HepG2 (cell line): ENCODE measurements around the gene NEK6. TPM values are rescaled to one million over a fixed set of nuclear protein-coding genes. Genes with fewer than 3 reads are reported as not detected.

Experiments used
- ATF7-NPFF ChIP-seq: sonication (generic); formaldehyde crosslinking; IDR thresholded peaks from 2 replicates; pipeline ENCODE4 v1.8.1; 2023; ENCODE audit warnings: mild to moderate bottlenecking, low read depth, missing genetic modification reagents, moderate library complexity
- CBX5 ChIP-seq: sonication (generic); formaldehyde crosslinking; IDR thresholded peaks from 2 replicates; pipeline ENCODE4 v1.4.0; 2020; ENCODE audit warnings: missing genetic modification reagents, borderline replicate concordance
- CHD2 ChIP-seq: IDR thresholded peaks from 2 replicates; pipeline ENCODE4 v1.6.1; 2011; ENCODE audit warnings: low read depth, low read length, improper control_type of control experiment
- GPN1 ChIP-seq: sonication (generic); formaldehyde crosslinking; IDR thresholded peaks from 2 replicates; pipeline ENCODE4 v1.5.1; 2020; ENCODE audit warnings: missing genetic modification reagents, borderline replicate concordance
- PAF1 ChIP-seq: IDR thresholded peaks from 2 replicates; pipeline ENCODE4 v1.6.1; 2016; ENCODE audit warnings: missing genetic modification reagents, missing compliant biosample characterization
- PLRG1 ChIP-seq: fragments of 450-650 bp; conservative IDR thresholded peaks from 2 replicates; pipeline ENCODE4 v1.6.1; 2016
- RNF2 ChIP-seq: fragments of 450-650 bp; conservative IDR thresholded peaks from 2 replicates; pipeline ENCODE4 v1.6.1; 2016; ENCODE audit warnings: low read depth
- TBP ChIP-seq: sonication (generic); formaldehyde crosslinking; IDR thresholded peaks from 2 replicates; pipeline ENCODE4 v1.5.0; 2020; ENCODE audit warnings: missing genetic modification reagents
- TRIM24 ChIP-seq: sonication (generic); formaldehyde crosslinking; IDR thresholded peaks from 2 replicates; pipeline ENCODE4 v1.8.0; 2022; ENCODE audit warnings: mild to moderate bottlenecking, missing genetic modification reagents
- ZFP90 ChIP-seq: sonication (generic); formaldehyde crosslinking; IDR thresholded peaks from 2 replicates; pipeline ENCODE4 v1.8.0; 2022; ENCODE audit warnings: missing genetic modification reagents, mild to moderate bottlenecking, inconsistent platforms, borderline replicate concordance
- ZMYM4 ChIP-seq: sonication (generic); formaldehyde crosslinking; IDR thresholded peaks from 2 replicates; pipeline ENCODE4 v1.8.1; 2023; ENCODE audit warnings: mild to moderate bottlenecking, missing genetic modification reagents
- ZNF230 ChIP-seq: sonication (generic); formaldehyde crosslinking; IDR thresholded peaks from 2 replicates; pipeline ENCODE4 v1.4.0; 2020; ENCODE audit warnings: mild to moderate bottlenecking, missing genetic modification reagents
- ZNF33B ChIP-seq: sonication (generic); formaldehyde crosslinking; IDR thresholded peaks from 2 replicates; pipeline ENCODE4 v1.5.1; 2020; ENCODE audit warnings: mild to moderate bottlenecking, missing genetic modification reagents
- ZNF773 ChIP-seq: sonication (generic); formaldehyde crosslinking; IDR thresholded peaks from 2 replicates; pipeline ENCODE4 v1.4.0; 2020; ENCODE audit warnings: missing genetic modification reagents, borderline replicate concordance
- polyA plus RNA-seq, 8 experiments: library from polyadenylated mRNA; depleted of rRNA in 3 of 8; stranded (reverse) in 7 of 8; unstranded in 1 of 8; fragments of >200 nt; fragmentation: Illumina TruSeq in 4 of 8; extraction: Trizol in 4 of 8; gene quantifications; 2 replicates each; pipeline versions ENCODE4 v1.2.1 to v1.2.3, GENCODE V29; 2011 to 2016; ENCODE audit warnings: low read depth in 4 of 8, missing spikeins in 1 of 8, mixed read lengths in 1 of 8; ENCODE audit not compliant: insufficient read depth in 1 of 8
- total RNA-seq, 5 experiments: library from RNA; depleted of rRNA; stranded (reverse); fragments of >200 nt; fragmentation: Illumina TruSeq; extraction: Trizol; gene quantifications; 2 replicates each; pipeline ENCODE4 v1.2.3, GENCODE V29; 2016; ENCODE audit warnings: low read depth in 1 of 5
- TF ChIP-seq, protein P1 (sequence below): sonication (generic); formaldehyde crosslinking; IDR thresholded peaks from 2 replicates; pipeline ENCODE4 v1.5.0; 2020; ENCODE audit warnings: mild to moderate bottlenecking, missing genetic modification reagents
- TF ChIP-seq, protein P2 (sequence below): sonication (generic); formaldehyde crosslinking; conservative IDR thresholded peaks from 2 replicates; pipeline ENCODE4 v1.8.0; 2022; ENCODE audit warnings: low read depth, missing genetic modification reagents
- TF ChIP-seq, protein P3 (sequence below): IDR thresholded peaks from 2 replicates; pipeline ENCODE4 v1.6.1; 2016; ENCODE audit warnings: missing biosample characterization, missing genetic modification reagents, low read depth
- TF ChIP-seq, protein P4 (sequence below): sonication (generic); formaldehyde crosslinking; IDR thresholded peaks from 2 replicates; pipeline ENCODE4 v1.5.0; 2020; ENCODE audit warnings: missing genetic modification reagents
- TF ChIP-seq, protein P5 (sequence below): IDR thresholded peaks from 2 replicates; pipeline ENCODE4 v1.6.1; 2016; ENCODE audit warnings: mild to moderate bottlenecking

The NEK6 gene
- total and polyA plus RNA-seq, 2 of the 13 experiments (the other 11 are each of a cell fraction or from before 2014, with no cell fraction given) = 30.4 to 119 TPM

DNA sequence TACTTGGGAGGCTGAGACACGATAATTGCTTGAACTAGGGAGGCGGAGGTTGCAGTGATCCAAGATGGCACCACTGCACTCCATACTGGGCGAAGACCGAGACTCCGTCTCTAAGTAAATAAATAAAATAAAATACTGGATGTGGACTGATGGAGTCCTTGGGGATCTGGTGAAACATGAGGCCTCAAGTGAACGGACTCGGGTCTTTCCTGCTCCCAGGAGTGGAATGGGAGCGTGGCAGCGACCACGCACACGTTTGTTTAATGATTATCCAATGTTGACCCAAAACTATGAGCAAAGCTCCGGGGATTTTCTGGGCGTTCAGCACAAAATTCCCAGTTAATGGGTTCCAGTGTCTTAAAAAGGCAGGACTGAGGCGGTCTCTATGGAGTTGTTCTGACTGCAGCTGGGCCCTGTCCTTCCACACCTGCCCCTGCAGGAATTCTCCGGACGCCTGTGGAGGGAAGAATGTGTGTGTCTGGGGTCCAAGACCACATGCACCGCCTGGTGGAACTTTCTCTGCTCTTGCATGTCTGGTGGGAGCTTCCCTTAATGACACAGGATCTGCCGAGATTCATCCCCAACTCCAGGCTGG, 26.6 kb downstream of the NEK6 start (continued):
- TF ChIP-seq, protein P1, sequence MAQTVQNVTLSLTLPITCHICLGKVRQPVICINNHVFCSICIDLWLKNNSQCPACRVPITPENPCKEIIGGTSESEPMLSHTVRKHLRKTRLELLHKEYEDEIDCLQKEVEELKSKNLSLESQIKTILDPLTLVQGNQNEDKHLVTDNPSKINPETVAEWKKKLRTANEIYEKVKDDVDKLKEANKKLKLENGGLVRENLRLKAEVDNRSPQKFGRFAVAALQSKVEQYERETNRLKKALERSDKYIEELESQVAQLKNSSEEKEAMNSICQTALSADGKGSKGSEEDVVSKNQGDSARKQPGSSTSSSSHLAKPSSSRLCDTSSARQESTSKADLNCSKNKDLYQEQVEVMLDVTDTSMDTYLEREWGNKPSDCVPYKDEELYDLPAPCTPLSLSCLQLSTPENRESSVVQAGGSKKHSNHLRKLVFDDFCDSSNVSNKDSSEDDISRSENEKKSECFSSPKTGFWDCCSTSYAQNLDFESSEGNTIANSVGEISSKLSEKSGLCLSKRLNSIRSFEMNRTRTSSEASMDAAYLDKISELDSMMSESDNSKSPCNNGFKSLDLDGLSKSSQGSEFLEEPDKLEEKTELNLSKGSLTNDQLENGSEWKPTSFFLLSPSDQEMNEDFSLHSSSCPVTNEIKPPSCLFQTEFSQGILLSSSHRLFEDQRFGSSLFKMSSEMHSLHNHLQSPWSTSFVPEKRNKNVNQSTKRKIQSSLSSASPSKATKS (CRISPR knock-in tag) = no peak
- no peak for TF ChIP-seq RNF2
- peak; percentile 66 for TF ChIP-seq ZMYM4 (CRISPR knock-in tag)
- TF ChIP-seq, protein P2, sequence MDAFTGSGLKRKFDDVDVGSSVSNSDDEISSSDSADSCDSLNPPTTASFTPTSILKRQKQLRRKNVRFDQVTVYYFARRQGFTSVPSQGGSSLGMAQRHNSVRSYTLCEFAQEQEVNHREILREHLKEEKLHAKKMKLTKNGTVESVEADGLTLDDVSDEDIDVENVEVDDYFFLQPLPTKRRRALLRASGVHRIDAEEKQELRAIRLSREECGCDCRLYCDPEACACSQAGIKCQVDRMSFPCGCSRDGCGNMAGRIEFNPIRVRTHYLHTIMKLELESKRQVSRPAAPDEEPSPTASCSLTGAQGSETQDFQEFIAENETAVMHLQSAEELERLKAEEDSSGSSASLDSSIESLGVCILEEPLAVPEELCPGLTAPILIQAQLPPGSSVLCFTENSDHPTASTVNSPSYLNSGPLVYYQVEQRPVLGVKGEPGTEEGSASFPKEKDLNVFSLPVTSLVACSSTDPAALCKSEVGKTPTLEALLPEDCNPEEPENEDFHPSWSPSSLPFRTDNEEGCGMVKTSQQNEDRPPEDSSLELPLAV (CRISPR knock-in tag) = no peak
- TF ChIP-seq ZFP90 (CRISPR knock-in tag) = no peak
- TF ChIP-seq, protein P3, sequence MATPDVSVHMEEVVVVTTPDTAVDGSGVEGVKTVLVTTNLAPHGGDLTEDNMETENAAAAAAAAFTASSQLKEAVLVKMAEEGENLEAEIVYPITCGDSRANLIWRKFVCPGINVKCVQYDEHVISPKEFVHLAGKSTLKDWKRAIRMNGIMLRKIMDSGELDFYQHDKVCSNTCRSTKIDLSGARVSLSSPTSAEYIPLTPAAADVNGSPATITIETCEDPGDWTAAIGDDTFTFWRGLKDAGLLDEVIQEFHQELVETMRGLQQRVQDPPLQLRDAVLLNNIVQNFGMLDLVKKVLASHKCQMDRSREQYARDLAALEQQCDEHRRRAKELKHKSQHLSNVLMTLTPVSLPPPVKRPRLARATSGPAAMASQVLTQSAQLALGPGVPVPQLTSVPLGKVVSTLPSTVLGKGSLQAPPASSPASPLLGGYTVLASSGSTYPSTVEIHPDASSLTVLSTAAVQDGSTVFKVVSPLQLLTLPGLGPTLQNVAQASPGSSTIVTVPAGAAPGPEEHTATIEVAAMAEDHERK (CRISPR knock-in tag) = no peak
- TF ChIP-seq PAF1 (CRISPR knock-in tag) = no peak
- TF ChIP-seq GPN1 (CRISPR knock-in tag) = no peak
- no peak for TF ChIP-seq ZNF33B (CRISPR knock-in tag)
- TF ChIP-seq, protein P4, sequence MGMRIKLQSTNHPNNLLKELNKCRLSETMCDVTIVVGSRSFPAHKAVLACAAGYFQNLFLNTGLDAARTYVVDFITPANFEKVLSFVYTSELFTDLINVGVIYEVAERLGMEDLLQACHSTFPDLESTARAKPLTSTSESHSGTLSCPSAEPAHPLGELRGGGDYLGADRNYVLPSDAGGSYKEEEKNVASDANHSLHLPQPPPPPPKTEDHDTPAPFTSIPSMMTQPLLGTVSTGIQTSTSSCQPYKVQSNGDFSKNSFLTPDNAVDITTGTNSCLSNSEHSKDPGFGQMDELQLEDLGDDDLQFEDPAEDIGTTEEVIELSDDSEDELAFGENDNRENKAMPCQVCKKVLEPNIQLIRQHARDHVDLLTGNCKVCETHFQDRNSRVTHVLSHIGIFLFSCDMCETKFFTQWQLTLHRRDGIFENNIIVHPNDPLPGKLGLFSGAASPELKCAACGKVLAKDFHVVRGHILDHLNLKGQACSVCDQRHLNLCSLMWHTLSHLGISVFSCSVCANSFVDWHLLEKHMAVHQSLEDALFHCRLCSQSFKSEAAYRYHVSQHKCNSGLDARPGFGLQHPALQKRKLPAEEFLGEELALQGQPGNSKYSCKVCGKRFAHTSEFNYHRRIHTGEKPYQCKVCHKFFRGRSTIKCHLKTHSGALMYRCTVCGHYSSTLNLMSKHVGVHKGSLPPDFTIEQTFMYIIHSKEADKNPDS (CRISPR knock-in tag) = no peak
- no peak for TF ChIP-seq ATF7-NPFF
- no peak for TF ChIP-seq CHD2
- no peak for TF ChIP-seq ZNF230 (CRISPR knock-in tag)
- no peak for TF ChIP-seq TBP (CRISPR knock-in tag)
- TF ChIP-seq CBX5 (CRISPR knock-in tag) = no peak
- TF ChIP-seq, protein P5, sequence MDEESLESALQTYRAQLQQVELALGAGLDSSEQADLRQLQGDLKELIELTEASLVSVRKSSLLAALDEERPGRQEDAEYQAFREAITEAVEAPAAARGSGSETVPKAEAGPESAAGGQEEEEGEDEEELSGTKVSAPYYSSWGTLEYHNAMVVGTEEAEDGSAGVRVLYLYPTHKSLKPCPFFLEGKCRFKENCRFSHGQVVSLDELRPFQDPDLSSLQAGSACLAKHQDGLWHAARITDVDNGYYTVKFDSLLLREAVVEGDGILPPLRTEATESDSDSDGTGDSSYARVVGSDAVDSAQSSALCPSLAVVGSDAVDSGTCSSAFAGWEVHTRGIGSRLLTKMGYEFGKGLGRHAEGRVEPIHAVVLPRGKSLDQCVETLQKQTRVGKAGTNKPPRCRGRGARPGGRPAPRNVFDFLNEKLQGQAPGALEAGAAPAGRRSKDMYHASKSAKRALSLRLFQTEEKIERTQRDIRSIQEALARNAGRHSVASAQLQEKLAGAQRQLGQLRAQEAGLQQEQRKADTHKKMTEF (CRISPR knock-in tag) = no peak; the same call in 1 of the 2 replicates
- TF ChIP-seq ZNF773 = no peak
- no peak for TF ChIP-seq TRIM24 (CRISPR knock-in tag)
- no peak for TF ChIP-seq PLRG1
